ENCODE measurements around the gene TLR10. TPM values are rescaled to one million over a fixed set of nuclear protein-coding genes. Genes with fewer than 3 reads are reported as not detected.
A peak's percentile ranks its signal among the peaks of the same experiment; 100 is the strongest.

The TLR10 gene
- total RNA-seq, 2 donors from 2014 or later, result not detected

DNA sequence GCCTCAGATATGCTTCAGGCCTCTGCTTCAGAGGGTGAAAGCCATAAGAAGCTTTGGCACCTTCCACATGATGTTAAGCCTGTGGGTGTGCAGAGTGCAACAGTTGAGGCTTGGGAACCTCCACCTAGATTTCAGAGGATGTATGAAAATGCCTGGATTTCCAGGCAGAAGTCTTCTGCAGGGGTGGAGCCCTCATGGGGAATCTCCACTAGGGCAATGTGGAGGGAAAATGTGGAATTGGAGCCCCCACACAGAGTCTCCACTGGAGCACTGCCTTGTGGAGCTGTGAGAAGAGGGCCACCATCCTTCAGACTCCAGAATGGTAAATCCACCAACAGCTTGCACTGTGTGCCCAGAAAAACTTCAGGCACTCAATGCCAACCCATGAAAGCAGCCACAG lies 35.2 kb downstream of the TLR10 start:
- Mint-ChIP-seq H3K27me3 (peaks cover 0 to 3% of the 10 kb centered on the region in 2 donors), H3K9me3 (peaks cover 12% of the 10 kb centered on the region), H3K4me1 (ENCODE audit: low read depth in 2 of 2) (peaks cover 15 to 16% of the 10 kb centered on the region in 2 donors), H3K36me3 (peaks cover 17% of the 10 kb centered on the region), H3K4me3 (no peak overlapping the region), H3K27ac (no peak overlapping the region)
- ATAC-seq (no peak), DNase-seq (ENCODE audit: low spot score) (no peak)

GRCh38 chr4:38745881-38746280 lies 36.9 kb downstream of the TLR10 start:
- Mint-ChIP-seq H3K36me3 (peaks cover 17% of the 10 kb centered on the region), H3K4me1 (ENCODE audit: low read depth in 2 of 2) (peaks cover 4 to 5% of the 10 kb centered on the region in 2 donors), H3K27ac (no peak overlapping the region), H3K27me3 (peaks cover 5 to 6% of the 10 kb centered on the region in 2 donors), H3K4me3 (no peak overlapping the region), H3K9me3 (peaks cover 12% of the 10 kb centered on the region)
- no peak for ATAC-seq
- DNase-seq (ENCODE audit: low spot score), result no peak

GRCh38 chr4:38743866-38744265 lies 38.9 kb downstream of the TLR10 start:
- H3K4me1 Mint-ChIP-seq (ENCODE audit: low read depth in 2 of 2), result peaks cover 4 to 5% of the 10 kb centered on the region in 2 donors
- H3K36me3 Mint-ChIP-seq, result peaks cover 17% of the 10 kb centered on the region

GRCh38 chr4:38740303-38740702 lies 42.5 kb downstream of the TLR10 start:
- ATAC-seq (no peak), DNase-seq (ENCODE audit: low spot score) (no peak)
- Mint-ChIP-seq H3K36me3 (no peaks in the 10 kb centered on the region), H3K27ac (no peak overlapping the region), H3K4me1 (ENCODE audit: low read depth in 2 of 2) (peaks cover 4 to 5% of the 10 kb centered on the region in 2 donors), H3K9me3 (no peaks in the 10 kb centered on the region), H3K4me3 (no peak overlapping the region), H3K27me3 (peaks cover 18 to 22% of the 10 kb centered on the region in 2 donors)

More at GRCh38 chr4:38743866-38744265, 38.9 kb downstream of the TLR10 start:
- Mint-ChIP-seq H3K27me3 (peaks cover 5 to 6% of the 10 kb centered on the region in 2 donors), H3K27ac (no peak overlapping the region), H3K9me3 (peaks cover 12% of the 10 kb centered on the region), H3K4me3 (no peak overlapping the region)
- DNase-seq (ENCODE audit: low spot score), result no peak
- ATAC-seq, result no peak

- ATAC-seq, result no peak
- Mint-ChIP-seq H3K4me3 (no peak overlapping the region), H3K36me3 (peaks cover 3% of the 10 kb centered on the region), H3K4me1 (ENCODE audit: low read depth in 2 of 2) (peaks cover 4 to 5% of the 10 kb centered on the region in 2 donors), H3K27ac (no peak overlapping the region), H3K9me3 (no peaks in the 10 kb centered on the region), H3K27me3 (peaks cover 18 to 32% of the 10 kb centered on the region in 2 donors)
- DNase-seq (ENCODE audit: low spot score), result no peak
These were observed 43.6 kb downstream of the TLR10 start for GRCh38 chr4:38738940-38739803.

DNA sequence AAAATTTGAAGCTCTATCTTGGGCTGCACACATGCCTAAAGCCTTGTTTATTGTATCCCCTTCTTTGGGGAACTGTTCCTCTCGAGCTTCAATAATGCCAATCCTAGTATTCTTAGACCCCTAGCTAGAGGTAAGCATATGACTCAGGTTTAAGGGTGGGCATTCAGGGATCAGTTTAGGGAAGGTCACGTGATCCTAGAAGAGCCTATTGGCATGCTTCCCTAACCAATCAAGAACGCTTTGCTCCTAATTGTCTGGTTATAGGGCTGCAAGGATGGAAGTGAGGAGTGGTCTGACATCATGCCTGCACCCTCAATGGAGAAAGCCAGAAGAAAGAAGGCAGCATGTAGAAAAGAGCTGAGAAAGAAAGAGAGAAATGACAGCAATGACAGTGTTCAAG lies 46.9 kb downstream of the TLR10 start:
- no peak overlapping the region for H3K27ac Mint-ChIP-seq
- no peak overlapping the region for H3K4me3 Mint-ChIP-seq
- H3K4me1 Mint-ChIP-seq (ENCODE audit: low read depth in 2 of 2), result peaks cover 9 to 15% of the 10 kb centered on the region in 2 donors

DNA sequence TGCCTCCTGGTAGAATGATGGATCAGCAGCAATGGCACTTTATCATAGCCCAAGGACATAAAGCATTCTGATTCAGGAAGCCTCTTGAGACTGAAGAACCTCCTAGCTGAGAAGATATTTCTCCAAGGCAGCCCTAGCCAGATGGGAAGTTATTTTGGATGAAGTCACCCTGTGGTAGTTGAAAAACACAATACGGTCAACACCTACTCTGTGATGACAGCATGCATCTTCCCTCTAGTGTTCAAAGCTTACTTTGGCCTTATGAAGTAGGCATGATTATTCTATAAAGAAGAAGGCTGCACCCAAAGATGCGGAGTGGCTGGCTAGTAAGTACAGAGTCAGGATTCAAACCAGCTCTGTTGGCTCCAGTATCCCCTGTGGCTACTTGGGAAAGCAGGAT lies 47.9 kb downstream of the TLR10 start:
- ATAC-seq (no peak), DNase-seq (ENCODE audit: low spot score) (no peak)
- H3K27me3 Mint-ChIP-seq, result peaks cover 13 to 27% of the 10 kb centered on the region in 2 donors
- peak overlapping the region in 1 of 2 donors; percentile 35 for H3K27ac Mint-ChIP-seq
- peaks cover 18% of the 10 kb centered on the region for H3K36me3 Mint-ChIP-seq
- H3K4me1 Mint-ChIP-seq (ENCODE audit: low read depth in 2 of 2), result peaks cover 13 to 21% of the 10 kb centered on the region in 2 donors
- H3K4me3 Mint-ChIP-seq, result no peak overlapping the region
- peaks cover 11% of the 10 kb centered on the region for H3K9me3 Mint-ChIP-seq

More for the DNA sequence above, 46.9 kb downstream of the TLR10 start:
- Mint-ChIP-seq H3K9me3 (peaks cover 11% of the 10 kb centered on the region), H3K27me3 (peaks cover 13 to 27% of the 10 kb centered on the region in 2 donors), H3K36me3 (peaks cover 18% of the 10 kb centered on the region)
- DNase-seq (ENCODE audit: low spot score), result no peak
- no peak for ATAC-seq

- no peak for DNase-seq (ENCODE audit: low spot score)
- no peak for ATAC-seq
- Mint-ChIP-seq H3K9me3 (peaks cover 11% of the 10 kb centered on the region), H3K4me1 (ENCODE audit: low read depth in 2 of 2) (peaks cover 13 to 21% of the 10 kb centered on the region in 2 donors), H3K27me3 (peaks cover 13 to 27% of the 10 kb centered on the region in 2 donors), H3K27ac (peak overlapping the region in 1 of 2 donors; percentile 35), H3K4me3 (no peak overlapping the region), H3K36me3 (peaks cover 18% of the 10 kb centered on the region)
These were observed 48.3 kb downstream of the TLR10 start for GRCh38 chr4:38734446-38734845.

DNA sequence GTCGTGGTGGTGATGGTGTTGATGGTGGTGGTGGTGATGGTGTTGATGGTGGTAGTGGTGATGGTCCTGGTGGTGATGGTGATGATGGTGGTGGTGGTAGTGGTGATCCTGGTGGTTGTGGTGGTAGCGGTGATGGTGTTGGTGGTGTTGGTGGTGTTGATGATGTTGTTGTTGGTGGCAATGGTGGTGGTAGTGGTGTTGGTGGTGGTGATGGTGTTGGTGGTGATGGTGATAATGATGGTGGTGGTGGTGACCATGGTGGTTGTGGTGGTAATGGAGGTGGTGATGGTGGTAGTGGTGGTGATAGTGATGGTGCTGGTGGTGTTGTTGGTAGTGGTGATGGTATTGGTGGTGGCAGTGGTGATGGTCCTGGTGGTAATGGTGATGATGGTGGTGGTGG lies 49.1 kb downstream of the TLR10 start:
- no peak for DNase-seq (ENCODE audit: low spot score)
- Mint-ChIP-seq H3K4me1 (ENCODE audit: low read depth in 2 of 2) (peaks cover 16 to 26% of the 10 kb centered on the region in 2 donors), H3K9me3 (peaks cover 11% of the 10 kb centered on the region), H3K36me3 (peaks cover 18% of the 10 kb centered on the region), H3K27ac (peak overlapping the region in 1 of 2 donors; percentile 35), H3K4me3 (peak overlapping the region; percentile 11), H3K27me3 (peaks cover 13 to 27% of the 10 kb centered on the region in 2 donors)
- no peak for ATAC-seq

GRCh38 chr4:38730830-38731646 lies 51.8 kb downstream of the TLR10 start:
- Mint-ChIP-seq H3K9me3 (peaks cover 11% of the 10 kb centered on the region), H3K4me3 (peak overlapping the region; percentile 9), H3K36me3 (peaks cover 18% of the 10 kb centered on the region), H3K4me1 (ENCODE audit: low read depth in 2 of 2) (peaks cover 22 to 32% of the 10 kb centered on the region in 2 donors), H3K27ac (peak overlapping the region; percentile 31 to 59), H3K27me3 (peaks cover 5 to 15% of the 10 kb centered on the region in 2 donors)
- peak; percentile 81 for DNase-seq (ENCODE audit: low spot score)
- ATAC-seq, result peak; percentile 78 to 84

- Mint-ChIP-seq H3K4me3 (peak overlapping the region; percentile 9), H3K4me1 (ENCODE audit: low read depth in 2 of 2) (peaks cover 22 to 32% of the 10 kb centered on the region in 2 donors), H3K27ac (peak overlapping the region; percentile 31 to 59), H3K27me3 (peaks cover 2 to 10% of the 10 kb centered on the region in 2 donors), H3K9me3 (peaks cover 11% of the 10 kb centered on the region), H3K36me3 (peaks cover 18% of the 10 kb centered on the region)
- no peak for DNase-seq (ENCODE audit: low spot score)
- ATAC-seq, result no peak
These were observed 52.3 kb downstream of the TLR10 start for GRCh38 chr4:38730493-38730829.

DNA sequence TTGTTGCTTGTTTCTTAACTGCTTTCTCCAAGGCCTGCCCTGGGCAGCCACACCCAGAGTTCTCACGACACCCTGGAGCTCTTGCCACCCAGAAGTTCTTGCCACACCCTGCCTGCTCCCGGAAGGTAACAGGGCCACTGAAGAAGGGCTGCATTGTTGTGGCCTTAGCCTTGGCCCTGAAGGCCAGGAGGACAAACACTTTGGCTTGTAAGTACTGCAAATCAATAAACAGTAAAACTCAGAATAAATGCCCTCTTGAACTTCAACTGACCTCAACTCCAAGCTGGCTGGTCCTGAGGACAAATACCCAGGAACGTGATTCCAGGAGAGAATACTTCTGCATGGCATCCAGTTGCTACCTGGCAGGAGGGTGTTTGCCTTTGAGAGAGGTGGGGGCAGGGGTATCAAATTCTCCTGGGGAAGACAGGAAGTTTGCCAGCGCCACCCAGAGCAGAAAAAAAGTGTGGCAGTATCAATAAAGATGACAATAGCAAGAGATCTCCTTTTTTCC lies 54.1 kb downstream of the TLR10 start:
- Mint-ChIP-seq H3K4me1 (ENCODE audit: low read depth in 2 of 2) (peaks cover 26 to 36% of the 10 kb centered on the region in 2 donors), H3K9me3 (peaks cover 8% of the 10 kb centered on the region), H3K36me3 (peaks cover 10% of the 10 kb centered on the region), H3K4me3 (no peak overlapping the region), H3K27me3 (peaks cover 0 to under 1% of the 10 kb centered on the region in 2 donors), H3K27ac (no peak overlapping the region)
- ATAC-seq (no peak), DNase-seq (ENCODE audit: low spot score) (no peak)

- no peak overlapping the region for H3K4me3 Mint-ChIP-seq
- H3K4me1 Mint-ChIP-seq (ENCODE audit: low read depth in 2 of 2), result peaks cover 19% of the 10 kb centered on the region in 2 donors
- ATAC-seq (no peak), DNase-seq (ENCODE audit: low spot score) (no peak)
- no peaks in the 10 kb centered on the region for H3K36me3 Mint-ChIP-seq
- no peaks in the 10 kb centered on the region for H3K9me3 Mint-ChIP-seq
- no peak overlapping the region for H3K27ac Mint-ChIP-seq
- H3K27me3 Mint-ChIP-seq, result no peaks in the 10 kb centered on the region
These were observed 58.3 kb downstream of the TLR10 start for GRCh38 chr4:38724475-38724808.

Measured in natural killer cell treated with Interleukin-12 subunit alpha and Interleukin-12 subunit beta and Interleukin-15 and Interleukin-18, amount 100 ng/mL, for 72 hours (primary cell).